ENCODE measurements around the gene MOSPD3.

GRCh38 chr7:100563100-100563564, 49.2 kb upstream of the MOSPD3 start:
- TF ChIP-seq CTCF (IDR thresholded peaks at IDR 0.05) (no peak), POLR2AphosphoS5 (IDR thresholded peaks at IDR 0.05; ENCODE audit: low read depth, low read length) (no peak), REST (IDR thresholded peaks at IDR 0.05; ENCODE audit: insufficient read depth in 1 of 2, low read depth in 2 of 2, low read length in 1 of 2) (no peak)
